Cardiac muscle cell (in vitro differentiated cells and primary cell): ENCODE results near the gene KANK3. TPM values are rescaled to one million over a fixed set of nuclear protein-coding genes. Genes with fewer than 3 reads are reported as not detected.
"Not testable (repeated sequence)": the region's sequence is repeated elsewhere in the genome, so short reads cannot be mapped to it uniquely, and the experiment has no call there.

Source experiments
- DNase-seq, 2 donors: peaks; one replicate each; pipeline versions ENCODE4 v3.0.0 to v3.0.0-alpha.2; 2010 to 2017; ENCODE audit warnings: low read depth in 1 of 2, low spot score in 1 of 2
- H3K27ac ChIP-seq: fragments of 200-600 bp; sonication (generic); 2 replicates; pipeline ENCODE4 v1.5.1; 2016
- H3K27me3 ChIP-seq: fragments of 200-600 bp; sonication (generic); 2 replicates; pipeline ENCODE4 v1.6.0; 2016; ENCODE audit warnings: control low read depth
- H3K36me3 ChIP-seq: fragments of 200-600 bp; sonication (generic); 2 replicates; pipeline ENCODE4 v1.5.1; 2016; ENCODE audit warnings: control low read depth
- H3K4me1 ChIP-seq: fragments of 200-600 bp; sonication (generic); 2 replicates; pipeline ENCODE4 v1.8.1; 2017; ENCODE audit warnings: low read depth, mild to moderate bottlenecking, mixed run types
- H3K4me3 ChIP-seq: fragments of 200-600 bp; sonication (generic); 2 replicates; pipeline ENCODE4 v1.5.1; 2016; ENCODE audit warnings: mild to moderate bottlenecking
- H3K9me3 ChIP-seq: fragments of 200-600 bp; sonication (generic); 2 replicates; pipeline ENCODE4 v1.5.1; 2017; ENCODE audit warnings: low read depth, mild to moderate bottlenecking, control low read depth
- polyA plus RNA-seq: library from polyadenylated mRNA; unstranded; fragments of >200 nt; fragmentation: Nextera tagmentation; extraction: Ambion mirVana; gene quantifications from 2 replicates; pipeline ENCODE4 v1.2.1, GENCODE V29; 2016
- total RNA-seq: library from RNA; depleted of rRNA; stranded (reverse); fragments of >200 nt; gene quantifications from 2 replicates; pipeline ENCODE4 v1.2.3, GENCODE V29; 2016
- TF ChIP-seq, protein P1 (sequence below): IDR thresholded peaks from 2 replicates; pipeline ENCODE4 v1.5.1; 2012; ENCODE audit warnings: low read depth, mild to moderate bottlenecking, low read length

KANK3 gene
- total and polyA plus RNA-seq, 2 experiments from 2014 or later, result 0.72 to 4.0 TPM

DNA sequence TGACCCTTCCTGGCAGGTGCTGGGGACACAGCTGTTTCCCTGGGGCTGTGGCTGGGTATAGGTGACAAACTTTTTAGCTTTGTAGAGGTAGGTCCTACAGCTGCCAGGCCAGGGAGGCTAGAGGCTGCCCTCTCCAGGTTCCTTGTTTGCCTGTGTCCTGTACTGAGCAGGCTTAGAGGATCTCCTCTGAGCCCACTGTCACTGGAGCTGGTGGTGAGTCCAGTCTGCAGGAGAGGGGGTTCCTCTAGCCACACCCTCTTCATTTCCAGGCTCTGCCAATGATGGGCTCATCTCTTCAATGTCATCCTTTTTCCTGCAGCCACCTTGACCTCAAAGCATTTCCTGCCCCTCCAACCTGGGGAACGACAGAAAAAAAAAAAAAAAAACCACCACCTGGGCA, 34.5 kb upstream of the KANK3 start:
- Histone ChIP-seq H3K9me3 (no peaks in the 10 kb centered on the region), H3K27ac (no peak overlapping the region), H3K27me3 (no peaks in the 10 kb centered on the region), H3K4me1 (no peaks in the 10 kb centered on the region), H3K36me3 (no peaks in the 10 kb centered on the region), H3K4me3 (no peak overlapping the region)
- TF ChIP-seq, protein P1, sequence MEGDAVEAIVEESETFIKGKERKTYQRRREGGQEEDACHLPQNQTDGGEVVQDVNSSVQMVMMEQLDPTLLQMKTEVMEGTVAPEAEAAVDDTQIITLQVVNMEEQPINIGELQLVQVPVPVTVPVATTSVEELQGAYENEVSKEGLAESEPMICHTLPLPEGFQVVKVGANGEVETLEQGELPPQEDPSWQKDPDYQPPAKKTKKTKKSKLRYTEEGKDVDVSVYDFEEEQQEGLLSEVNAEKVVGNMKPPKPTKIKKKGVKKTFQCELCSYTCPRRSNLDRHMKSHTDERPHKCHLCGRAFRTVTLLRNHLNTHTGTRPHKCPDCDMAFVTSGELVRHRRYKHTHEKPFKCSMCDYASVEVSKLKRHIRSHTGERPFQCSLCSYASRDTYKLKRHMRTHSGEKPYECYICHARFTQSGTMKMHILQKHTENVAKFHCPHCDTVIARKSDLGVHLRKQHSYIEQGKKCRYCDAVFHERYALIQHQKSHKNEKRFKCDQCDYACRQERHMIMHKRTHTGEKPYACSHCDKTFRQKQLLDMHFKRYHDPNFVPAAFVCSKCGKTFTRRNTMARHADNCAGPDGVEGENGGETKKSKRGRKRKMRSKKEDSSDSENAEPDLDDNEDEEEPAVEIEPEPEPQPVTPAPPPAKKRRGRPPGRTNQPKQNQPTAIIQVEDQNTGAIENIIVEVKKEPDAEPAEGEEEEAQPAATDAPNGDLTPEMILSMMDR, result no peak
- DNase-seq, result no peak

DNA sequence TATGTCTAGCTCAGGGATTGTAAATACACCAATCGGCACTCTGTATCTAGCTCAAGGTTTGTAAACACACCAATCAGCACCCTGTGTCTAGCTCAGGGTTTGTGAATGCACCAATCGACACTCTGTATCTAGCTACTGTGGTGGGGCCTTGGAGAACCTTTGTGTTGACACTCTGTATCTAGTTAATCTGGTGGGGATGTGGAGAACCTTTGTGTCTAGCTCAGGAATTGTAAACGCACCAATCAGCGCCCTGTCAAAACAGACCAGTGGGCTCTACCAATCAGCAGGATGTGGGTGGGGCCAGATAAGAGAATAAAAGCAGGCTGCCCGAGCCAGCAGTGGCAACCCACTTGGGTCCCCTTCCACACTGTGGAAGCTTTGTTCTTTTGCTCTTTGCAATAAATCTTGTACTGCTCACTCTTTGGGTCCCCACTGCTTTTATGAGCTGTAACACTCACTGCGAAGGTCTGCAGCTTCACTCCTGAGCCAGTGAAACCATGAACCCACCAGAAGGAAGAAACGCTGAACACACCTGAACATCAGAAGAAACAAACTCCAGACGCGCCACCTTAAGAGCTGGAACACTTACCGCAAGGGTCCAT, 33.4 kb upstream of the KANK3 start:
- H3K4me1 ChIP-seq, H3K36me3 ChIP-seq, H3K27ac ChIP-seq, H3K27me3 ChIP-seq, H3K9me3 ChIP-seq, DNase-seq, H3K4me3 ChIP-seq: not testable (repeated sequence)

DNA sequence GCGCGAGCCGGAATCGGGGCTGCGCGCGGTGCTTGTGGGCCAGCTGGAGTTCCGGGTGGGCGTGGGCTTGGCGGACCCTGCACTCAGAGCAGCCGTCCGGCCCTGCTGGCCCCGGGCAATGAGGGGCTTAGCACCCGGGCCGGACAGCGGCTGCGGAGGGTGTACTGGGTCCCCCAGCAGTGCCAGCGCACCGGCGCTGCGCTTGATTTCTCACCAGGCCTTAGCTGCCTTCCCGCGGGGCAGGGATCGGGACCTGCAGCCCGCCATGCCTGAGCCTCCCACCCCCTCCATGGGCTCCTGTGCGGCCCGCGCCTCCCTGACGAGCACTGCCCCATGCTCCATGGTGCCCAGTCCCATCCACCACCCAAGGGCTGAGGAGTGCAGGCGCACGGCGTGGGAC, 32.7 kb upstream of the KANK3 start:
- not testable (repeated sequence) for H3K27ac ChIP-seq

DNA sequence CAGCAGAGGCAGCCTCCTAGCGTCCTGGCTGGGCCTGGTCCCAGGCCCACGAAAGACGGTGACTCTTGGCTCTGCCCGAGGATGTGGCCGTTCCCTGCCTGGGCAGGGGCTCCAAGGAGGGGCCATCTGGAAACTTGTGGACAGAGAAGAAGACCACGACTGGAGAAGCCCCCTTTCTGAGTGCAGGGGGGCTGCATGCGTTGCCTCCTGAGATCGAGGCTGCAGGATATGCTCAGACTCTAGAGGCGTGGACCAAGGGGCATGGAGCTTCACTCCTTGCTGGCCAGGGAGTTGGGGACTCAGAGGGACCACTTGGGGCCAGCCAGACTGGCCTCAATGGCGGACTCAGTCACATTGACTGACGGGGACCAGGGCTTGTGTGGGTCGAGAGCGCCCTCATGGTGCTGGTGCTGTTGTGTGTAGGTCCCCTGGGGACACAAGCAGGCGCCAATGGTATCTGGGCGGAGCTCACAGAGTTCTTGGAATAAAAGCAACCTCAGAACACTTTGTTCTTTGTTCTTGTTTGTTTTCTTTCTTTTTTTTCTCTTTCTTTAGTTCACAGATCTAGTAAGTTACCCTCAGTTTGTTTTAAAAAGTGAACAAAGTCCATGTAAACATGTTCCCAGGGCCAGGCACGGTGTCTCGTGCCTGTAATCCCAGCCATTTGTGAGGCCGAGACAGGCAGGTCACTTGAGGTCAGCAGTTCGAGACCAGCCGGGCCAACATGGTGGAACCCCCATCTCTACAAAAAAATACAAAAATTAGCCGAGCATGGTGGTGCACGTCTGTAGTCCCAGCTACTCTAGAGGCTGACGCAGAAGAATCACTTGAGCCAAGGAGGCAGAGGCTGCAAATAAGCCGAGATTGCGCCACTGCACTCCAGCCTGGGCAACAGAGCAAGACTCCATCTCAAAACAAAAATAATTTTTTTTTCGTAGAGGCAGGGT, 31.1 kb upstream of the KANK3 start:
- H3K4me1 ChIP-seq, result no peaks in the 10 kb centered on the region
- no peaks in the 10 kb centered on the region for H3K27me3 ChIP-seq
- peak in 1 of 2 donors; percentile 23 for DNase-seq
- H3K36me3 ChIP-seq, result no peaks in the 10 kb centered on the region
- TF ChIP-seq, protein P1, result no peak
- no peak overlapping the region for H3K27ac ChIP-seq
- no peaks in the 10 kb centered on the region for H3K9me3 ChIP-seq
- H3K4me3 ChIP-seq, result no peak overlapping the region

More for the DNA sequence above, 32.7 kb upstream of the KANK3 start:
- not testable (repeated sequence) for DNase-seq, H3K36me3 ChIP-seq, H3K9me3 ChIP-seq, H3K4me1 ChIP-seq, H3K27me3 ChIP-seq, H3K4me3 ChIP-seq

DNA sequence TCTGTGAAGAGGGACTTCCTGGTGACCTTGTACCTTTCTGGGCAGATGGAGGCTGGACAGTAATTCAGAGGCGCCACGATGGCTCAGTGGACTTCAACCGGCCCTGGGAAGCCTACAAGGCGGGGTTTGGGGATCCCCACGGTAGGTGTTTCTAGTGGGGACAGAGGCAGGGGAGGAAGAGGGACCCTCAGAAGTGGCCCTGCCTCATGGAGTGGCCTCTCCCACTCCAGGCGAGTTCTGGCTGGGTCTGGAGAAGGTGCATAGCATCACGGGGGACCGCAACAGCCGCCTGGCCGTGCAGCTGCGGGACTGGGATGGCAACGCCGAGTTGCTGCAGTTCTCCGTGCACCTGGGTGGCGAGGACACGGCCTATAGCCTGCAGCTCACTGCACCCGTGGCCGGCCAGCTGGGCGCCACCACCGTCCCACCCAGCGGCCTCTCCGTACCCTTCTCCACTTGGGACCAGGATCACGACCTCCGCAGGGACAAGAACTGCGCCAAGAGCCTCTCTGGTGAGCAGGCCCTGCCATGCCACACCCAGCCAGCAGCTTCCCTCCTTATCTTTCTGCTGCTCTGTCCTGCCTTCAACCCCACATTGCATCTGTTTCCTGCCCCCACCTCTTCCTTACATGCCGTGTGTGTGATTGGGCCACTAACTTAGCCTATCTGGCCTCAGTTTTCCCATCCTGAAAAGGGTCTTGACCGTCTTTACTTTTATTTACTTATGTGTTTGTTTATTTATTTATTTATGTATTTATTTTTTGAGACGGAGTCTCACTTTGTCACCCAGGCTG, 28.1 kb upstream of the KANK3 start:
- Histone ChIP-seq H3K4me3 (no peak overlapping the region), H3K36me3 (no peaks in the 10 kb centered on the region), H3K4me1 (peaks cover 4% of the 10 kb centered on the region), H3K27ac (no peak overlapping the region), H3K9me3 (no peaks in the 10 kb centered on the region), H3K27me3 (no peaks in the 10 kb centered on the region)
- TF ChIP-seq, protein P1, result no peak
- DNase-seq, result no peak

DNA sequence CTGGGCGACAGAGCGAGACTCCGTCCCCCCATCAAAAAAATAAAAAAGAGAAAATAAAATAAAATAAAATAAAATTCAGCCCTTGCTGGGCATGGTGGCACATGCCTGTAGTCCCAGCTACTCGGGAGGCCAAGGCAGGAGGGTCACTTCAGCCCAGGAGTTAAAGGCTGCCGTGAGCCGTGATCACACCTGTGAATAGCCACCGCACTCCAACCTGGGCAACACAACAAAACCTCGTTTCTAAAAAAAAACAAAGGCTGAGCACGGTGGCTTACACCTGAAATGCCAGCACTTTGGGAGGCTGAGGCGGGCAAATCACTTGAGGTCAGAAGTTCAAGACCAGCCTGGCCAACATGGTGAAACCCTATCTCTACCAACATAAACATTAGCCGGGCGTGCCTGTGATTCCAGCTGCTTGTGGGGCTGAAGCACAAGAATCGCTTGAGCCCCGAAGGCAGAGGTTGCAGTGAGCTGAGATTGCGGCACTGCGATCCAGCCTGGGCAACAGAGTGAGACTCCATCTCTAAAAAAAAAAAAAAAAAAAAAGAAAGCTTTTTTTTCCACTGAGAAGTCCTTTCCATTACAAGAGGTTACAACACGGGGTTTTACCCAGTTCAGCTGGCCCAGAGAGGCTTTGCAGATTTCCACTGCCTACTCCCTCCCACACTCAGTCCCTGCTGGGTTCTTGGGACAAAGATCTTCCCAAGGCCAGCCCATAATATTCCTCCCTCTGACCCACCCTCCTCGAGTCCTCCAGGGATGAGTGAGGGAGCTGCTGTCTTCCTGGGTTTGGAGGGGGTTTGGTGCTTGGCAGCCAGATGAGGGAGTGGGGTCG, 27.3 kb upstream of the KANK3 start:
- peak in 1 of 2 donors; percentile 68 for DNase-seq
- no peaks in the 10 kb centered on the region for H3K36me3 ChIP-seq
- TF ChIP-seq, protein P1, result no peak

More for the DNA sequence above, 27.3 kb upstream of the KANK3 start:
- Histone ChIP-seq H3K9me3 (no peaks in the 10 kb centered on the region), H3K4me3 (no peak overlapping the region), H3K27me3 (no peaks in the 10 kb centered on the region), H3K4me1 (peaks cover 4% of the 10 kb centered on the region), H3K27ac (no peak overlapping the region)
